GM23248 (cell line): Measurements from ENCODE around the gene SSR2.

Experiments
- EZH2 ChIP-seq: fragments of 200-600 bp; sonication (generic); IDR thresholded peaks from 2 replicates; pipeline ENCODE4 v1.6.1; 2018; ENCODE audit warnings: antibody characterized with exemption, mild to moderate bottlenecking; ENCODE audit not compliant: insufficient read depth, poor library complexity, severe bottlenecking
- EZH2phosphoT487 ChIP-seq: fragments of 200-600 bp; sonication (generic); IDR thresholded peaks from 2 replicates; pipeline ENCODE4 v1.6.1; 2018; ENCODE audit warnings: antibody characterized with exemption, moderate library complexity, mild to moderate bottlenecking, low read depth; ENCODE audit not compliant: insufficient read depth

GRCh38 chr1:155974208-155975115 is 46.3 kb downstream of the SSR2 start:
- TF ChIP-seq EZH2 (no peak), EZH2phosphoT487 (no peak)
